Endothelial cell of umbilical vein (primary cell): ENCODE data around the gene HHLA2.

Experiments used
- EZH2 ChIP-seq: IDR thresholded peaks from 2 replicates; pipeline ENCODE4 v1.6.1; 2012; ENCODE audit warnings: borderline replicate concordance, low read depth, mild to moderate bottlenecking, moderate library complexity, low read length, inconsistent platforms; ENCODE audit not compliant: severe bottlenecking
- FOS ChIP-seq: IDR thresholded peaks from 2 replicates; pipeline ENCODE4 v1.6.1; 2011; ENCODE audit warnings: mild to moderate bottlenecking, low read length, moderate library complexity, borderline replicate concordance; ENCODE audit not compliant: insufficient read depth
- POLR2A ChIP-seq: IDR thresholded peaks from 2 replicates; pipeline ENCODE4 v1.6.1; 2012; ENCODE audit warnings: low read depth, mild to moderate bottlenecking, control low read depth, low read length
- TF ChIP-seq, protein P1 (sequence below), 2 donors: IDR thresholded peaks; 1 replicate in 1 of 2; 2 replicates in 1 of 2; pipeline ENCODE4 v1.5.1; 2011; ENCODE audit warnings: low read length in 2 of 2, mild to moderate bottlenecking in 2 of 2, moderate library complexity in 2 of 2, control low read depth in 1 of 2, inconsistent platforms in 1 of 2, low read depth in 1 of 2; ENCODE audit not compliant: insufficient read depth in 1 of 2; ENCODE audit errors: extremely low read depth in 1 of 2

GRCh38 chr3:108281670-108282069 lies 14.7 kb upstream of the HHLA2 start:
- TF ChIP-seq, protein P1, sequence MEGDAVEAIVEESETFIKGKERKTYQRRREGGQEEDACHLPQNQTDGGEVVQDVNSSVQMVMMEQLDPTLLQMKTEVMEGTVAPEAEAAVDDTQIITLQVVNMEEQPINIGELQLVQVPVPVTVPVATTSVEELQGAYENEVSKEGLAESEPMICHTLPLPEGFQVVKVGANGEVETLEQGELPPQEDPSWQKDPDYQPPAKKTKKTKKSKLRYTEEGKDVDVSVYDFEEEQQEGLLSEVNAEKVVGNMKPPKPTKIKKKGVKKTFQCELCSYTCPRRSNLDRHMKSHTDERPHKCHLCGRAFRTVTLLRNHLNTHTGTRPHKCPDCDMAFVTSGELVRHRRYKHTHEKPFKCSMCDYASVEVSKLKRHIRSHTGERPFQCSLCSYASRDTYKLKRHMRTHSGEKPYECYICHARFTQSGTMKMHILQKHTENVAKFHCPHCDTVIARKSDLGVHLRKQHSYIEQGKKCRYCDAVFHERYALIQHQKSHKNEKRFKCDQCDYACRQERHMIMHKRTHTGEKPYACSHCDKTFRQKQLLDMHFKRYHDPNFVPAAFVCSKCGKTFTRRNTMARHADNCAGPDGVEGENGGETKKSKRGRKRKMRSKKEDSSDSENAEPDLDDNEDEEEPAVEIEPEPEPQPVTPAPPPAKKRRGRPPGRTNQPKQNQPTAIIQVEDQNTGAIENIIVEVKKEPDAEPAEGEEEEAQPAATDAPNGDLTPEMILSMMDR (IDR thresholded peaks at IDR 0.05; ENCODE audit: extremely low read depth in 1 of 2, insufficient read depth in 1 of 2, low read depth in 1 of 2, low read length in 2 of 2): no peak
- TF ChIP-seq FOS (no peak), POLR2A (no peak), EZH2 (no peak)
